NCI-H82 treated with DMSO at 0.1 percent for 48 hours (cell line): Measurements from ENCODE around the gene FAM180B.
"Not testable (repeated sequence)": the region's sequence is repeated elsewhere in the genome, so short reads cannot be mapped to it uniquely, and the experiment has no call there.

Source experiments
- DNase-seq: peaks from one replicate; lab custom pipeline; 2025; ENCODE audit not compliant: unreplicated experiment; lab: John Stamatoyannopoulos, UW

The FAM180B gene

GRCh38 chr11:47593934-47594855, 7.7 kb downstream of the FAM180B start, which contains the start of gene C1QTNF4:
Gene C1QTNF4, minus strand, starts transcription at chr11:47594411. Its CDS starts 3,601 bp downstream, at chr11:47590810.
- DNase-seq, result no peak

DNA sequence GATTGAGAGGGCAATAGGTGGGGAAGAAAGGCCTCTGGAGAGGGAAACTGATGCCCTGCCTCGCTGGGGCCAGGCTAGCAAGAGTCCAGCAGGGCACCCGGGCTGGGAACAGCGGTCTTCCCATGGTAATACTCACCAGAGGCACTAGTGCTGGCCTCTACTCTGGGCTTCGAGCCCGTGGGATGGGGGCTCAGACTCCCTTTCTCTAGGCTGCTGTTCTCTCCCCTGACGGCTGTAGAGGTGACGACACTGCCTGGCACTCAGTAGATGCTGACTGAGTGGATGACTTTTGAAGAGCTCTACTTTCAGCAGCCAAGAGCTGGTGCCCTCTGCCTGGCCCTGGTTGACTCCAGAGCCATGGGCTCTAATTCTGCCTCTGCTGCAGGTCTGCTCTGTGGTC, 8.6 kb downstream of the FAM180B start:
- no peak for DNase-seq

- DNase-seq, result no peak
Observed at GRCh38 chr11:47595967-47596366, 9.5 kb downstream of the FAM180B start.

- DNase-seq, result peak; percentile 69
Observed at GRCh38 chr11:47599902-47600301, 13.4 kb downstream of the FAM180B start.

DNA sequence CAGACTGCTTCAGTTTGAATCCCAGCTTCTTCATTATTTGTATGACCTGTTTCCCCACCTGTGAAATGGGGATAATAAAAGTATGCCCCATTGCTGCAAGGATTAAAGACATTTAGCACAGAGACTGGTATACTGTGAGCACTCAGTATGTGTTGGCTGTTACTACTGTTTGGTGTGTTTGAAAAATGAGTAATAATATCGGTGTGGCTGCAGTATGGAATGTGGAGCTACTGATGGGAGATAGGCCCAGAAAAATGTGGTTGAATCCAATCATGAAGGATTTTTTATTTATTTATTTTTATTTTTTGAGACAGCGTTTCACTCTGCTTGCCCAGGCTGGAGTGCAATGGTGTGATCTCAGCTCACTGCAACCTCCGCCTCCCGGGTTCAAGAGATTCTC, 16.8 kb downstream of the FAM180B start:
- no peak for DNase-seq

DNA sequence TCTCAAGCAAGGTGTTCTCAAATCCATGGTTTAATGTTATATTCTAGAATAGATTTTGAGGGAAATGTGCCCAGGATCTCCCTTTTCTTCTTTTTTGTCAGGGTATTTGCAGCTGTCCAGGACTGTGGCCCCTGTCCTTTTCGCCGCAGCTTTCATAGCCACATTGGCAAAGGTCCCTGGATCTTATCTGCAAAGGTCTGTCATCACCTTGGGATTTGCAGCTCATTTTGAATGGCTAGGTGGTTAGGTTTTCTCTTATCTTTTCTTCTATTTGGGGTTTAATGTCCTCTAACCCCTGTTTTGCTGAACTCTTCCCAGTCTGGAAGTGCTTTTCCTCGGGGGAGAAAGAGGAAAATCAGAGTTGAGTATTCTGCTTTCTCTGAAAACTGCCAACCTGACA, 19.4 kb downstream of the FAM180B start:
- DNase-seq, result no peak

DNA sequence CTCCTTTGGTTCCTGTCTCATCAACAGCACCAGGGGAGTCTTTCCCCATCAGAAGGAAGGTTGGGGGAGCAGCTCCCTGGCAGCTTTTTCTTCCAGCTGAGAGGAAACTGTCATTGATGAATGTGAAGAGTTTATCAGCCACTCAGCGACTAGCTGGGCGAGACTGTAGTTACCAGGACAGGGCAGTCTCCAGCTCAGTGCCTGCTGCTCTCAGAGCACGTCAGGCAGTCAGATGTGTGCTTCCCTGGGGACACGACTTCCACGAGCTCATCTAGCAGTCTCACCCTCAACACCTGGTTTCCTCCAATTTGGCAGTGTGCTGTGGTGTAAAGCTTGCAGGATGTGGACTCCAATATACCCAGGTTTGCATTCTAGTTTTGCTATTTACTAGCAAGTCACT, 20.3 kb downstream of the FAM180B start:
- DNase-seq, result no peak

DNA sequence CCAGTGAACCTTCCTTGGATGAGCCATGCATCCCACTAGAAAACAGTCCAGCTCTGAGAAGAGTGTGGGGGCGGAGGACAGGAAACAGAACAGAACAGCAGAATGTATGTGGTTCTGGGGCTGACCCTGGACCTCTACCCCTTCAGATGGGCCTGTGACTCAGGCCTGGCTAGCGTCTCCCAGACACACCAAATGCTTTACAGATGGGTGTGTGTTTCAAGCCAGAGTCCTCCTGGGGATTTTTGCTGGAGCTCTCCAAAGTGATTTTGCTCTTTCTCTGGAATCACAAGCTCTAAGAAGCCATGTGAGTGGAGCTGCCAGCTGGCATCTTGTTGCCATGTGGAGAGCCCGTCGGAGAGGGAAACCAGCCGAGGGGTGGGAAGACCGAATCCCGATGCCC, 20.9 kb downstream of the FAM180B start:
- no peak for DNase-seq

- DNase-seq, result no peak
Observed at GRCh38 chr11:47609675-47610074, 23.2 kb downstream of the FAM180B start.

DNA sequence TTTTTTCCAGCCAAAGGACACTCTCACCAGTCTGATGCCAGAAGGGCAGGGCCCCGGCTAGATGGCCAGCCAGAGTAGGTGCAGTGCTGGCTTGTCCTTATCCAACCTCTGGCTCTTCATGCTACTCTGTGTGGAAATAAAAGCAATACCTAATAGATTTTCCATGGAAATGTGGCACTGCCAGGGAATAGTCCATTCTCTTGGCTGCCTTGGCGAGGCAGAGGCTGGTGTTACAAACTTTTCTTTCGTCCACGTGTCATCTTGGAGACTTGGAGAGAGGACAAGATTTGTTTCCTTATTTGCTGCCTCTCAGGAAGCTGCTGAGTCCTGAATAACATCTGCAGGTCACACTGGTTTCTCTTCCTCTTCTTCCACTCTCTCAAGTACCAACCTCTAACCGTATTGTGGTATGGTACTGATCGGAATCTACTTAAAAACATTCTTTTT, 24.9 kb downstream of the FAM180B start:
- no peak for DNase-seq

DNA sequence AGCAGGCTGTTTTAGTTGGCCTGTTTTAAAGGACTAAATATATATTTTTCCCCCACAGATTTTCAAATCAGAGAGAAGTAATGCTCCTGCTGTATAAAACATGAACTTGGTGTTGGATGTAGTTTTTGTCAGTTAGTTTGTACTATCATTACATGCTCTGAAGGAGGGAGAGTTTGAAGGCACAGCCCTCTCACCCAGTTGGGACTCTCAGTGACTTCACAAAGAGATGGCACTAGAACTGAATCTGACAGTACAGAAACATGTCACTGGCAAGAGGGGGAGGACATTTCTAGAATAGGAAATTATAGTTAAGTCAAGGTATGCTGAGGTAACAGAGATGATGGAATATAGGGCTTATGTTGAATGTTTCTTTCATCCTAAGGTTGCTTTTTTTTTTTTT, 28.8 kb downstream of the FAM180B start:
- no peak for DNase-seq

GRCh38 chr11:47616726-47617416, 30.4 kb downstream of the FAM180B start:
- peak; percentile 32 for DNase-seq

DNA sequence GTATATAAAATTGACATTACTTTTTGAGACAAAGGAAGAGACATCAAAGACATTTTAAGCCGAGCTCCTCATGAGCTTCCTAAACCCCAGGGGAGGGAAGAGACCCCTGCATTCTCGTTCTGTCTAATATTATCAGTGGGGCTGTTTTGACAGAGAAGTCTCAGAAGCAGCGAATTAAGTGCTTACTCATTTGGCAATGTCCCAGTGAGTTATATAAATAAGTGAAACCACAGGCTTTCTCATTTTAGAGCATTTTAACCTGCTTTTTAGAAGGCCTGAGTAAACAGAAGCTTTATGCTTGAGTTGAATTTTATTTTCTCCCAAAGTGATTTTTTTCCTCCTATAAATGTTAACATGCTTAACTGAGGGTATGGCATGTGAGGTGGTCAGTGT, 30.9 kb downstream of the FAM180B start:
- DNase-seq, result no peak

DNA sequence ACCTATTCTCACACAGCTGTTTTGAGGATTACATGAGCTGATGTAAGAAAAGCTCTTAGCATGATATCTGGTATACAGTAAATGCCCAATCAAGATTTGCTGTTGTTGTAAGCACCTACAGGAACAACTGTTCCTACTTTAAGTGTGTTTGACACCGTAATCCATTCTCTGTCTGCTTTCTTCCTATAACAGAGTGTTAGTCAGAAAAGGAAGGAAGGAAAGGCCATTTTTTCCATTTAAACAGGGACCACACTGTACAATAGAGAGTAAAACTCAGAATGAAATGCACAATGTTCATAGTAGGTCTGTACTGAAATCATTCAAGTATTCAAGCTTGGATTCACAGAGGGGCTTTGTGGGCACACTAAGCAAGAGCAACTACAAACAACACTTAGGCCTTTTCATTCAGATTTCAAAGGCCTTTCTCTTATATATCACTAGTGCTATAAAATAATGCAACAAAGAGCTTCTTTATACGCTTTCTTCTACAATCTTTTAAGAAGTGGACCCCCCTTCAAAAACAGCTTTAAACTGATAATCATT, 34.4 kb downstream of the FAM180B start:
- no peak for DNase-seq

GRCh38 chr11:47626234-47626633, 39.8 kb downstream of the FAM180B start:
- DNase-seq, result no peak

DNA sequence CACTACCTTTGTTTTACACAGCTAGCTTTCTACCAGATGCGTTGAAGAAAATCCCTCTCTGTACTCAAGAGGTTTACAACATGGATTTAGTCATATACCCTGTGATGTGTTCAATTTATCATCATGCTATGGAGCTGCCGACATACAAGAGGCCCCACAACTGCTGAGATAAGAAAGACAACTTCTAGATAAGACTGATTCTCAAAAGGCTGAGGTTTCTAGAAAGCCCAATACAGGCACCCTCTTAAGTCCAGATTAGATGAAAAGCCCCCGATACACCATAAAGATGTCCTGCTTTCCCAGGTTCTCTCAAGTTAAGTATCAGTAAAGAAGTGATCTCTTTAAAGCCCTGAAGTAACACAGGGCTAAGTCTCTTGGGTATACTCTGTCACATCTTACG, 41.5 kb downstream of the FAM180B start:
- DNase-seq, result no peak

- DNase-seq, result no peak
Observed at GRCh38 chr11:47631473-47631872, 45.0 kb downstream of the FAM180B start.

DNA sequence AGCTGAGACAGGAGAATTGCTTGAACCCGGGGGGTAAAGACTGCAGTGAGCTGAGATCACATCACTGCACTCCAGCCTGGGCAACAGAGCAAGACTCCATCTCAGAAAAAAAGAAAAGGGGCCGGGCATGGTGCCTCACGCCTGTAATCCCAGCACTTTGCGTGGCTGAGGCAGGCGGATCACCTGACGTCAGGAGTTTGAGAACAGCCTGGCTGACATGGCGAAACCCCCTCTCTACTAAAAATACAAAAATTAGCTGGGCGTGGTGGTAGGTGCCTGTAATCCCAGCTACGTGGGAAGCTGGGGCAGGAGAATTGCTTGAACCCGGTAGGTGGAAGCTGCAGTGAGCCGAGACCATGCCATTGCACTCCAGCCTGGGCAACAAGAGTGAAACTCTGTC, 49.9 kb downstream of the FAM180B start:
- not testable (repeated sequence) for DNase-seq
